ENCODE data around the gene IL3.

DNA sequence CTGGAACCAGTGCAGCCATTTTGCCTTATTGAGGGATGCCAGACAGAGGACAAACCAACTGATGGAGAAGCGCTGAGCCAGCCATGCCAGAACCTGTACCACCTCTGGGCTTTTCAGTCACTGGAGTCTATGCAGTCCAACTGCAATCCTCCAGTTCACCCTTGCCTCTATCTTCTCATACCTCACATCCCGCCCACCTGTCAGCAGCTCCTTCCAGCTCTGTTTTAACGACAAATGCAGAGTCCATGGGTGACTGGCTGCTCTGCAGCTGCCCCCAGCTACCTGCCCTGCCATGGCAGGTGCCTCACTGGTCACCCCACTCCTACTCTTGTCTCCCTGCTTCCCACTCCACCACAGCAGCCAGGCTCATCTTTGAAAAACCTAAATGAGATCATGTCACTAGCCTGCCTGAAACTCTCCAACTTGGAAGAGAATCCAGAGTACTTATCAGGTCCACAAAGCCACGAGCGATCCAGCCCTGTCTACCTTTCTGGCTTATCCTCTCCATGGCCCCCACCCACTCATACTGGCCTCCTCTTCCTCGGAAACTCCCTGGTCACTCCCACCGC, 35.0 kb upstream of the IL3 start:
- TF ChIP-seq POLR2AphosphoS5 (IDR thresholded peaks at IDR 0.05) = no peak
- TF ChIP-seq, protein P1, sequence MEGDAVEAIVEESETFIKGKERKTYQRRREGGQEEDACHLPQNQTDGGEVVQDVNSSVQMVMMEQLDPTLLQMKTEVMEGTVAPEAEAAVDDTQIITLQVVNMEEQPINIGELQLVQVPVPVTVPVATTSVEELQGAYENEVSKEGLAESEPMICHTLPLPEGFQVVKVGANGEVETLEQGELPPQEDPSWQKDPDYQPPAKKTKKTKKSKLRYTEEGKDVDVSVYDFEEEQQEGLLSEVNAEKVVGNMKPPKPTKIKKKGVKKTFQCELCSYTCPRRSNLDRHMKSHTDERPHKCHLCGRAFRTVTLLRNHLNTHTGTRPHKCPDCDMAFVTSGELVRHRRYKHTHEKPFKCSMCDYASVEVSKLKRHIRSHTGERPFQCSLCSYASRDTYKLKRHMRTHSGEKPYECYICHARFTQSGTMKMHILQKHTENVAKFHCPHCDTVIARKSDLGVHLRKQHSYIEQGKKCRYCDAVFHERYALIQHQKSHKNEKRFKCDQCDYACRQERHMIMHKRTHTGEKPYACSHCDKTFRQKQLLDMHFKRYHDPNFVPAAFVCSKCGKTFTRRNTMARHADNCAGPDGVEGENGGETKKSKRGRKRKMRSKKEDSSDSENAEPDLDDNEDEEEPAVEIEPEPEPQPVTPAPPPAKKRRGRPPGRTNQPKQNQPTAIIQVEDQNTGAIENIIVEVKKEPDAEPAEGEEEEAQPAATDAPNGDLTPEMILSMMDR (IDR thresholded peaks at IDR 0.05) = no peak
- no peak for TF ChIP-seq POLR2A (IDR thresholded peaks at IDR 0.05)
